ENCODE results near the gene NKG7.

Gene NKG7

DNA sequence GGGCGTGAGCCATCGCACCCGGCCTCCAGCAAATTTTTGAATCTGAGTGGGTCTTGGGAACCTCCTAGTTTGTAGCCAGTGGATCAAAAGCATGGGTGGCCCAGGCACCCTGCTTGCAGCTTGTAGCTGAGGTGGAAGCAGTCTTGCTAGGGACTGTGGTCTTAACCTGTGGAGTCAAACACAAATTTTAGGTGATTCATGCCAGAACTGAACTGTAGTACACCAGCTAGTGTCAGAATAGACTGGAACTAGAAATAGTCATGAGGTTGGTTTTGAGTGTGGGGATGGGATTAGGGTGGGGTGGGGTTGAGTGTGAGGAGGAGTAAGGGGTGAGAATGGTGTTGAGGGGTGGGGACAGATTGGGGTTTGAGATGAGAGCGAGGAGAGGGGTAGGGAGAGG, 9.6 kb upstream of the NKG7 start:
- H3K4me3 ChIP-seq (ENCODE audit: low read depth, low read length), result no peak overlapping the region
- TF ChIP-seq, protein P1, sequence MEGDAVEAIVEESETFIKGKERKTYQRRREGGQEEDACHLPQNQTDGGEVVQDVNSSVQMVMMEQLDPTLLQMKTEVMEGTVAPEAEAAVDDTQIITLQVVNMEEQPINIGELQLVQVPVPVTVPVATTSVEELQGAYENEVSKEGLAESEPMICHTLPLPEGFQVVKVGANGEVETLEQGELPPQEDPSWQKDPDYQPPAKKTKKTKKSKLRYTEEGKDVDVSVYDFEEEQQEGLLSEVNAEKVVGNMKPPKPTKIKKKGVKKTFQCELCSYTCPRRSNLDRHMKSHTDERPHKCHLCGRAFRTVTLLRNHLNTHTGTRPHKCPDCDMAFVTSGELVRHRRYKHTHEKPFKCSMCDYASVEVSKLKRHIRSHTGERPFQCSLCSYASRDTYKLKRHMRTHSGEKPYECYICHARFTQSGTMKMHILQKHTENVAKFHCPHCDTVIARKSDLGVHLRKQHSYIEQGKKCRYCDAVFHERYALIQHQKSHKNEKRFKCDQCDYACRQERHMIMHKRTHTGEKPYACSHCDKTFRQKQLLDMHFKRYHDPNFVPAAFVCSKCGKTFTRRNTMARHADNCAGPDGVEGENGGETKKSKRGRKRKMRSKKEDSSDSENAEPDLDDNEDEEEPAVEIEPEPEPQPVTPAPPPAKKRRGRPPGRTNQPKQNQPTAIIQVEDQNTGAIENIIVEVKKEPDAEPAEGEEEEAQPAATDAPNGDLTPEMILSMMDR (IDR thresholded peaks at IDR 0.05; ENCODE audit: low read depth, low read length), result no peak

DNA sequence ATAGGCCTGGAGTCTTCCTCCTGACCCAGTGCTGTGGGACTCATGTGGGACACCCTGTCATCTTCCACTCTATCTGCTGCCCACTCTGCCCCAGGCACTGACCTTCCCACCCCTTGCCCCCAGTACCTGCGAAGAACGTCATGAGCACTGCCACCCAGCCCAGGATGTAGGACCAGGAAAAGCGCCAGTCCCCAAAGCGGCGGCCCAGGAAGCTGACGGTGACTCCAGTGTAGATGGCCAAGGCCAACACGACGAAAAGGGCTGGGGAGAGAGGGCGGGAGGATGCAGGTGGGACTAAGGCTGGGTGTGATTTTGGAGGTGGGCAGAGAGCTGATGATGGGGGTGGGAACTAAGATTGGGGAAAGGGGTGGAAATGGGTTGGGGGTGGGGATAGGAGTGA, 7.9 kb upstream of the NKG7 start:
- H3K4me3 ChIP-seq (ENCODE audit: low read depth, low read length), result no peak overlapping the region
- TF ChIP-seq, protein P1 (IDR thresholded peaks at IDR 0.05; ENCODE audit: low read depth, low read length), result no peak

DNA sequence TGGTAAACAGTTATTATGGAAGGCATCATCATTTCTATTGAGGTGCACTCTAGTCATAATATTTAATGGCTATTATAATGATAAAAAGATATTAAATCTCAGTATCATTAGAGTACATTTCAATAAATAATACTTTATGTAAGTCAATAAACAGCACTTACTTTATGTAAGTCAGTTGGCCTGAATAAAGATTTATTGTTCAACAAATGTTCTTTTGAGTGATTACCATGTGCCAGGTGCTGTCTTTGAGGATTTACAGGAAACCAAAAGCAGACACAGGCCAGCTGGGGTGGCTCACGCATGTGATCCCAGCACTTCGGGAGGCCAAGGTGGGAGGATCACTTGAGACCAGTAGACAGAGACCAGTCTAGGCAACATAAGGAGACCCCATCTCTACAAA, 5.0 kb upstream of the NKG7 start:
- TF ChIP-seq, protein P1 (IDR thresholded peaks at IDR 0.05; ENCODE audit: low read depth, low read length), result no peak
- no peak overlapping the region for H3K4me3 ChIP-seq (ENCODE audit: low read depth, low read length)

DNA sequence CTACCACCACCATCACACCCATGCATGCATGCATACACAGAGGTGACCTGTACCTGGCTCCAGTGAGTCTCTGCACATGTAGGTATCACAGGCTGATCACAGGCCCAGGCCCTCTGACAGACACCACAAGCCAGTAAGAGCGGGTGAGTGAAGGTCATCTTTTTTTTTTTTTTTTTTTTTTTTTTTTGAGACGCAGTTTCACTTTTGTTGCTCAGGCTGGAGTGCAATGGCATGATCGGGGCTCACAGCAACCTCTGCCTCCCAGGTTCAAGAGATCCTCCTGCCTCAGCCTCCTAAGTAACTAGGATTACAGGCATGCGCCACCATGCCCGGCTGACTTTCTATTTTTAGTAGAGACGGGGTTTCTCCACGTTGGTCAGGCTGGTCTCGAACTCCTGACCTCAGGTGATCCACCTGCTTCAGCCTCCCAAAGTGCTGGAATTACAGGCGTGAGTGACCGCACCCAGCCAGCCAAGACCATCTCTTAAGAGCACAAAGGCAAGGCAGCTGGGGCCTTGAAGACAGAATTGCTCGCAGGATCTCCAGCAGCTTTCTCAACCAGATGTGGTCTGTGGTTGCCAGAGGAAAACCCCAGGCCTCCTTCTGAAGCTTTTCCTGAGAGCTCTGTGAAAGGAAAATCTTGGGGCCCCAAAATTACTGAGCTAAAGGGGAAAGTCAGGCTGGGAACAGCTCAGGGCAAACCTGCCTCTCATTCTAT, 3.2 kb upstream of the NKG7 start:
- TF ChIP-seq, protein P1 (IDR thresholded peaks at IDR 0.05; ENCODE audit: low read depth, low read length), result no peak
- H3K4me3 ChIP-seq (ENCODE audit: low read depth, low read length), result no peak overlapping the region

DNA sequence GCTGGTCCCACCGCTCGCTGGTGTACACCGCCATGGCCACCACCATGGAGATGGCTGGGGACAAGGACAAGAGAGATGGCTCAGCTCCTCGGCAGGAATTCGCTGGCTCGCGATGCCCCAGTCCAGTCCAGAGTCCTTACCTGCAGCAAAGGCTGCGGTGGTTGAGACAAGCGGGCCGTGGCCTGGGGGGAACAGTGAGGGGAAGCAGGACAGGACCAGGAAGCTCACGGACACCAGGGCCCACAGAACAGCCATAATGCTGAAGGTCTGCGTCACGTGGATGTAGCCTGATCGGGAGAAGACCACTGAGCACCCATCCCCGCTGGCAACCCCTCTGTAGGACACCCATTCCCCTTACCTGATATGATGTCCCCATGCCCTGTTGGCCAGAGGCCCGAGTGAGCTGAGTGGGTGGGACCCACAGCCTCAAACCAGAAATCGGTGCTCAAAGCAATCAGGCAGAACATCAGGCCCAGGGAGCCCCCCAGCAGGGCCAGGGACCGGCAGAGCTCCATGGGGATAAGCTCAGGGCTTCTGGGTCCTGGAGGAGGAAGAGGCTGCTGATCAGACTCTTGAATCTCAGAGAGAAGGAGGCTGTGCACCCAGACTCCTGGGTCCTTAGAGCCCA, 319 bp downstream of the NKG7 start:
- H3K4me3 ChIP-seq (ENCODE audit: low read depth, low read length), result no peak overlapping the region
- TF ChIP-seq, protein P1 (IDR thresholded peaks at IDR 0.05; ENCODE audit: low read depth, low read length), result no peak

DNA sequence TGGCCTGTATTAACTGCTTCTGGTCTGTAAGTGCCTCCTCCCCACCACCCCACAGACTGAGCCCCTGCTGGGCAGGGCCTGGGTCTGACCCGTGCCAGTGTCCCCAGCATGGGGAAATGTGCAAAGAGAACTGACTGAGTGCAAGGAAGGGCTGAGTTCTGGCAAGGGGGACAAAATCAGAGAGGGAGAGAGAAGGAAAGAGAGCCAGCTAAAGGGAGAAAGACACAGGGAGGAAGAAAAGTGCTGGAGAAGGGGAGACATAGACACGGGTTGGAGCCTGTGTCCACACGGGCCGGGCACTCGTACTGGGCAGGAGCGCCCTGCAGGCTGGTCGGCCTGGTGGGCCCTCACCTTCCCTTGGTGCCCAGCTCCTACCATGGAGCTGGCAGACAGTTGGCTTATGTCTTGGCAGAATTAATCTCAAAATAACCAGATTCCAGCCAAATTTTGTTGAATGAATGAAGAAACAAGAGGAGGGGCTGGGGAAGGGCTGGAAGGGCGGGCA, 1.2 kb downstream of the NKG7 start:
- TF ChIP-seq, protein P1 (IDR thresholded peaks at IDR 0.05; ENCODE audit: low read depth, low read length), result no peak

DNA sequence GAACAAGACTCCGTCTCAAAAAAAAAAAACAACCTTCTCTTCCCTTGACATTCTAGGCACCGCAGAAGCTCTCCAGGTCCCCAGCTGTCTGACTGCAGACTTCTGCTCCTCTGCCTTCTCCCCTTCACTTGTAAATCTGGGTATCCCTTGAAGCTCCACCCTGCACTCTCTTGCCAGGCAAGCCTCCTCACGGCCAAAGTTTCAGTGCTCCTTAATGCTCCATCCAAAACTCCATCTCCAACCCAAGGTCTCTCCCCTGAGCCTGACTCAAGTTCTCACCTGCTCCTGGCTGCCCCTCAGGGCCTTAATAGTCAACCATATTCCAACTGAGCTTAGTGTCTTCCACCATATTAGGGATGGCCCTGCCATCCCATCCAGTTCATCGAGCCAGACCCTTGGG, 2.2 kb downstream of the NKG7 start:
- TF ChIP-seq, protein P1 (IDR thresholded peaks at IDR 0.05; ENCODE audit: low read depth, low read length), result no peak
- H3K4me3 ChIP-seq (ENCODE audit: low read depth, low read length), result no peak overlapping the region

More for the DNA sequence above, 1.2 kb downstream of the NKG7 start:
- no peak overlapping the region for H3K4me3 ChIP-seq (ENCODE audit: low read depth, low read length)
